OCI-LY7 (cell line): Measurements from ENCODE around the gene ACIN1. TPM values are rescaled to one million over a fixed set of nuclear protein-coding genes. Genes with fewer than 3 reads are reported as not detected.
A peak's percentile ranks its signal among the peaks of the same experiment; 100 is the strongest.

ENCODE experiments used
- BruUV-seq: library from RNA; stranded (reverse); fragments of 400-500 nt; replicated peaks from 2 replicates; lab custom pipeline; 2021; lab: Mats Ljungman, UMichigan
- CTCF ChIA-PET: fragments of 300-600 bp; sonication (Branson Sonifier 250); formaldehyde crosslinking; loops from one replicate; lab custom pipeline; 2022; ENCODE audit warnings: antibody characterized with exemption; ENCODE audit not compliant: unreplicated experiment; lab: Charles Lee
- POLR2A ChIA-PET: fragments of 300-600 bp; sonication (Branson Sonifier 250); formaldehyde crosslinking; loops from one replicate; lab custom pipeline; 2022; ENCODE audit warnings: antibody characterized with exemption; lab: Charles Lee
- DNase-seq: peaks from one replicate; pipeline ENCODE4 v3.0.0-alpha.2; 2015; ENCODE audit warnings: low spot score
- H2AFZ ChIP-seq: fragments of 200-600 bp; sonication (generic), shearing (Covaris generic); 2 replicates; pipeline ENCODE4 v1.6.1; 2014; ENCODE audit warnings: mild to moderate bottlenecking, antibody characterized with exemption, low read length, moderate library complexity
- H3K27ac ChIP-seq: fragments of 200-600 bp; sonication (generic); 2 replicates; pipeline ENCODE4 v1.5.1; 2014; ENCODE audit warnings: mixed run types, low read depth, mild to moderate bottlenecking, moderate library complexity, low read length, inconsistent platforms; ENCODE audit not compliant: poor library complexity, severe bottlenecking
- H3K36me3 ChIP-seq: fragments of 200-600 bp; sonication (generic); 2 replicates; pipeline ENCODE4 v1.6.1; 2014; ENCODE audit warnings: mild to moderate bottlenecking, antibody characterized with exemption, low read length, moderate library complexity, mixed read lengths; ENCODE audit not compliant: insufficient read depth
- H3K4me1 ChIP-seq: fragments of 200-600 bp; sonication (generic); 2 replicates; pipeline ENCODE4 v1.5.1; 2014; ENCODE audit warnings: mild to moderate bottlenecking, low read length; ENCODE audit not compliant: insufficient read depth, poor library complexity, severe bottlenecking
- H3K4me2 ChIP-seq: fragments of 200-600 bp; sonication (generic); 2 replicates; pipeline ENCODE4 v1.6.1; 2014; ENCODE audit warnings: mild to moderate bottlenecking, low read length
- H3K4me3 ChIP-seq: fragments of 200-600 bp; sonication (generic); 2 replicates; pipeline ENCODE4 v1.5.1; 2014; ENCODE audit warnings: mild to moderate bottlenecking, low read depth, low read length; ENCODE audit not compliant: poor library complexity, severe bottlenecking
- H3K79me2 ChIP-seq: fragments of 200-600 bp; sonication (generic); 2 replicates; pipeline ENCODE4 v1.6.1; 2016; ENCODE audit warnings: low read depth, mild to moderate bottlenecking, low read length, moderate library complexity, mixed read lengths; ENCODE audit not compliant: insufficient read depth
- H3K9me2 ChIP-seq: fragments of 200-600 bp; sonication (generic); 2 replicates; pipeline ENCODE4 v1.6.1; 2016; ENCODE audit warnings: mild to moderate bottlenecking, low read length, mixed read lengths; ENCODE audit not compliant: insufficient read depth
- H3K9me3 ChIP-seq: fragments of 200-600 bp; sonication (generic); 2 replicates; pipeline ENCODE4 v1.6.1; 2014; ENCODE audit warnings: mild to moderate bottlenecking, mixed run types, low read length, mixed read lengths
- H4K20me1 ChIP-seq: fragments of 200-600 bp; sonication (generic); 2 replicates; pipeline ENCODE4 v1.6.1; 2014; ENCODE audit warnings: mild to moderate bottlenecking, antibody characterized with exemption, low read length, moderate library complexity, mixed read lengths; ENCODE audit not compliant: insufficient read depth
- CTCF ChIP-seq: fragments of 200-600 bp; sonication (generic); conservative IDR thresholded peaks from 2 replicates; pipeline ENCODE4 v1.5.1; 2014; ENCODE audit warnings: mild to moderate bottlenecking, antibody characterized with exemption, low read length, moderate library complexity, mixed read lengths
- EZH2phosphoT487 ChIP-seq: fragments of 200-600 bp; sonication (generic); IDR thresholded peaks from 2 replicates; pipeline ENCODE4 v1.6.1; 2018; ENCODE audit warnings: low read depth, borderline replicate concordance, mild to moderate bottlenecking, mixed run types, antibody characterized with exemption, low read length, moderate library complexity, mixed read lengths
- intact Hi-C: fragments of 100-400 bp; cut with micrococcal nuclease; formaldehyde crosslinking; loops from one replicate; pipeline ENCODE4 v1.10.0; 2022; ENCODE audit not compliant: unreplicated experiment
- total RNA-seq, 2 experiments: library from RNA; depleted of rRNA in 1 of 2; stranded (reverse); fragments of >200 nt in 1 of 2; shearing (Covaris generic) in 1 of 2; gene quantifications; 2 replicates each; pipeline ENCODE4 v1.2.3, GENCODE V29; 2014 to 2022

ACIN1 gene
- total RNA-seq, 2 experiments from 2014 or later: 107 to 206 TPM

DNA sequence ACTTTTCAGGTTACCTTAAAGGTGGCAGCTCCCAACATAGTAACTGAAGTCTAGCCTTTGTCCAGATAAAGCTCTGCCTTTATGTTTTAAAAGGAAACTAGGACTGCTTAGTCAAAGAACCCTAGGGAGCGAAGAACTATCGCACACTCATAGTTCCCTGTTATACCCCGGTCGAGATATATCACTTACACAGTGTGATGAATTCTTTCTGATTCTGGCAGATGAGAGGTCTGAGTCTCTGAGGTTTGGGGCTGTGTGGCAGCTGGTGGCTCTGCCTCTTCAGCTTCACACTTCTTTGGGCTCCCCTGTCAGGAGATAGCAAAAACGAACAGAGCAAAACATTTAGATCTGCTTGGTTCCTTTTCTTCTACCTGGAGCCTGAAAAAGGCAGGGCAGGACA is 17.0 kb downstream of the ACIN1 start:
- H3K4me2 ChIP-seq: no peak overlapping the region
- no peaks in the 10 kb centered on the region for H3K4me1 ChIP-seq
- POLR2A ChIA-PET: interaction anchor here (0.6 to 2.4 kb wide), 3 partner anchors 15 to 1841 kb away, joined by 3 to 7 read pairs (median 4); partner anchors contain the start of genes ACIN1 and C14orf119
- no TSS peak for BruUV-seq
- H4K20me1 ChIP-seq: no peaks in the 10 kb centered on the region
- H3K9me2 ChIP-seq: no peaks in the 10 kb centered on the region
- peak overlapping the region; percentile 11 for H3K27ac ChIP-seq
- DNase-seq: no peak
- H2AFZ ChIP-seq: no peak overlapping the region
- no peaks in the 10 kb centered on the region for H3K9me3 ChIP-seq
- no peak for TF ChIP-seq EZH2phosphoT487
- no peak for TF ChIP-seq CTCF
- H3K4me3 ChIP-seq: no peak overlapping the region
- H3K36me3 ChIP-seq: peaks cover 99% of the 10 kb centered on the region
- CTCF ChIA-PET: interaction anchor here (1.2 to 1.4 kb wide), 2 partner anchors 9 to 17 kb away, joined by 6 read pairs; partner anchors contain the start of genes ACIN1 and C14orf119
- intact Hi-C loops: no loop called here
- no peaks in the 10 kb centered on the region for H3K79me2 ChIP-seq

GRCh38 chr14:23076785-23077408 is 18.0 kb downstream of the ACIN1 start:
- no peaks in the 10 kb centered on the region for H3K9me2 ChIP-seq
- no peaks in the 10 kb centered on the region for H4K20me1 ChIP-seq
- TF ChIP-seq EZH2phosphoT487: no peak
- peak; percentile 92 for TF ChIP-seq CTCF
- intact Hi-C loops: no loop called here
- H3K4me1 ChIP-seq: peaks cover 4% of the 10 kb centered on the region
- H3K9me3 ChIP-seq: no peaks in the 10 kb centered on the region
- no peak overlapping the region for H2AFZ ChIP-seq
- no peaks in the 10 kb centered on the region for H3K79me2 ChIP-seq
- peak; percentile 57 for DNase-seq
- H3K27ac ChIP-seq: no peak overlapping the region
- no peak overlapping the region for H3K4me3 ChIP-seq
- ChIA-PET POLR2A (interaction anchor here (0.5 to 2.4 kb wide), 4 partner anchors 18 to 209 kb away, joined by 3 to 7 read pairs (median 4); partner anchors contain the start of genes ACIN1 and C14orf119), CTCF (interaction anchor here (0.8 to 1.5 kb wide), 5 partner anchors 8 to 43 kb away, joined by 3 to 6 read pairs (median 5); partner anchors contain the start of genes ACIN1 and C14orf119)
- H3K36me3 ChIP-seq: peaks cover 99% of the 10 kb centered on the region
- BruUV-seq: no TSS peak
- no peak overlapping the region for H3K4me2 ChIP-seq

DNA sequence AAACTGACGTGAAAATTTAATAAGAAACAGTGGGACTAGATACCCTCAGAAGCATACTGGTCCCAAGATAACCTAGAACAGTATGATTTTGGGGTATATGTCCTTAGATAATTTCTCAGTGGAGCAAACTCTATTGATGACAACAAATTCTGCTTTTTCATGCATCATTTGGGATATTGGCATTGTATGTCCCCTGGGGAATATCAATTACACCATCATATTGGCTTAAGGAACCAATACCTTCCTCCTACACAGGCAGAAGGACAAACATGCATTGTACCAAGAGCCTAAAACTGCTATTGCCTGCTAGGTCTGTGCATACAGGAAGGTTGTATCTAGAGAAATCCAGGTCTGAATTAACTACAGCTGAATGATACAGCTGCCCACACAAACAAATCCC is 20.0 kb downstream of the ACIN1 start:
- intact Hi-C loops: loop anchor here (5.0 kb wide), 1 partner anchor 227 kb away; the partner anchor contains the start of gene PPP1R3E
- TF ChIP-seq EZH2phosphoT487: no peak
- no peak for TF ChIP-seq CTCF

More for the DNA sequence above, 20.0 kb downstream of the ACIN1 start:
- no peaks in the 10 kb centered on the region for H4K20me1 ChIP-seq
- no peaks in the 10 kb centered on the region for H3K9me2 ChIP-seq
- ChIA-PET POLR2A (interaction anchor here (0.6 kb wide), 2 partner anchors 16 to 251 kb away, joined by 3 to 4 read pairs; no protein-coding TSS in a partner anchor), CTCF (no interaction called here)
- no peak for DNase-seq
- H3K9me3 ChIP-seq: no peaks in the 10 kb centered on the region
- H3K79me2 ChIP-seq: peaks cover 12% of the 10 kb centered on the region
- peaks cover 15% of the 10 kb centered on the region for H3K4me1 ChIP-seq
- no peak overlapping the region for H2AFZ ChIP-seq
- no peak overlapping the region for H3K4me3 ChIP-seq
- no peak overlapping the region for H3K4me2 ChIP-seq
- BruUV-seq: no TSS peak
- no peak overlapping the region for H3K27ac ChIP-seq
- H3K36me3 ChIP-seq: peaks cover 84% of the 10 kb centered on the region
